Right lobe of liver (tissue), 4 donors: ENCODE data around the gene CYP27C1.

ENCODE experiments used
- CTCF ChIP-seq, 4 donors: fragments of 200-600 bp in 3 of 4; fragments of 450-650 bp in 1 of 4; IDR thresholded peaks; one replicate each; pipeline versions ENCODE4 v1.5.1 to v1.8.0; 2016 to 2022; ENCODE audit warnings: antibody characterized with exemption in 4 of 4, mild to moderate bottlenecking in 2 of 4
- POLR2A ChIP-seq: fragments of 450-650 bp; IDR thresholded peaks from one replicate; pipeline ENCODE4 v1.6.1; 2017; ENCODE audit warnings: antibody characterized with exemption, mild to moderate bottlenecking
- donor health status: DM: no; HTN: no; CAD: no.
- donor health status: DM: no; HTN: no; CAD: no.
- donor health status: DM: no; HTN: yes; CAD: no.

GRCh38 chr2:127157651-127158485 is 62.2 kb downstream of the CYP27C1 start:
- no peak for TF ChIP-seq CTCF (IDR thresholded peaks at IDR 0.05)
- no peak for TF ChIP-seq POLR2A
